Breast epithelium (tissue), 3 donors: ENCODE data around the gene NEDD4.

Source experiments
- CTCF ChIP-seq, 3 donors: fragments of 450-650 bp; IDR thresholded peaks; one replicate each; pipeline ENCODE4 v1.5.1; 2016 to 2017; ENCODE audit warnings: antibody characterized with exemption in 3 of 3, mild to moderate bottlenecking in 3 of 3, moderate library complexity in 3 of 3
- POLR2AphosphoS5 ChIP-seq, 3 donors: sonication (generic); formaldehyde crosslinking; IDR thresholded peaks; one replicate each; pipeline ENCODE4 v1.6.1; 2017; ENCODE audit warnings: antibody characterized with exemption in 3 of 3

DNA sequence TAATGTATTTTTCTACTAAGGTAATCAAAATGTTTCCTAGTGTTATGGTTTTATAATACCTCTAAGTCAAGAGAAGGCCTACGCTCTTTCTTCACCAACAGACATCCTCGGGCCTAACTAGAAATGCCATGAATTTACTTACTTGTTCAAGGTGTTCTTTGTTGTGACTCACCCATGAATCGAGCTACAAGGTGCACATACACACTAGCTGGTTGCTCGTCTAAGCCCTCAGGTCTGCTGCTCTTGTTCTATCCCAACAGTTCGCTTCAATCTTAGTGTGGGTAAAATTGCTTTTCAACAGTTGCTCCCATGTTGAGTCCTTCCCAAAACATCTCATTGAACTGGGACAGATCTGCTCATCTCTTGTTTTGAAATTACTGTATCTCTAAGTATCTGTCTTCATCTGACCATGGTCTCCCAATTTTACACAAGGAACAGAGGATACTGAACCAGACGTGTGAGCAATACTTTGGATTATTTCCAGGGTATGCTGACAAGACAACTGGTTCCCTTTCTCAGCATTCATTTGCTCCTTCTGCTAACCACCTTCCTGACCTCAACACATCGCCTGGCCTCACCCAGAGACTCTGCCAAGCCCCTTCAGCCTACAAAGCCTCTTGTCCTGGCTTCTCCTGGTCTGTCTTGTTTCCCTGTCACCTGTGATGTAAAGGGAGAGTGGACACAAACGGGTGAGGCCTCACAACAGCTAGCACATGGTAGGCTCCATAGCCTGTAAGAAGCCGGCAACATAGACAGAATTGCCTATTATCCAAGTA is 84.2 kb downstream of the NEDD4 start:
- TF ChIP-seq CTCF (IDR thresholded peaks at IDR 0.05), result no peak
- TF ChIP-seq POLR2AphosphoS5 (IDR thresholded peaks at IDR 0.05), result no peak
